GM15510 (cell line): ENCODE data around the gene CASP14.

Source experiments
- POLR2A ChIP-seq: IDR thresholded peaks from 3 replicates; pipeline ENCODE4 v1.6.1; 2011; ENCODE audit warnings: borderline replicate concordance; ENCODE audit not compliant: insufficient read length; ENCODE audit errors: extremely low read depth

Gene CASP14

GRCh38 chr19:15045506-15045905, 3.8 kb upstream of the CASP14 start:
- no peak for TF ChIP-seq POLR2A

- TF ChIP-seq POLR2A: no peak
Observed at GRCh38 chr19:15047680-15048079, 1.6 kb upstream of the CASP14 start.

GRCh38 chr19:15048128-15048527, 1.2 kb upstream of the CASP14 start:
- no peak for TF ChIP-seq POLR2A

- TF ChIP-seq POLR2A: no peak
Observed at GRCh38 chr19:15050639-15051038, 1.4 kb downstream of the CASP14 start.

GRCh38 chr19:15062036-15062435, 12.8 kb downstream of the CASP14 start:
- TF ChIP-seq POLR2A: no peak

- TF ChIP-seq POLR2A: no peak
Observed at GRCh38 chr19:15072930-15073647, 23.8 kb downstream of the CASP14 start.

- no peak for TF ChIP-seq POLR2A
Observed at GRCh38 chr19:15074371-15074770, 25.1 kb downstream of the CASP14 start.

- no peak for TF ChIP-seq POLR2A
Observed at GRCh38 chr19:15075806-15076205, 26.5 kb downstream of the CASP14 start.

GRCh38 chr19:15081911-15082310, 32.6 kb downstream of the CASP14 start, which contains the start of gene OR1I1:
Gene OR1I1 (plus strand): TSS chr19:15082211. CDS start chr19:15087066, 4,855 bp downstream.
- TF ChIP-seq POLR2A: no peak

GRCh38 chr19:15087182-15087581, 37.9 kb downstream of the CASP14 start:
- no peak for TF ChIP-seq POLR2A

GRCh38 chr19:15091918-15092753, 42.9 kb downstream of the CASP14 start:
- TF ChIP-seq POLR2A: no peak

GRCh38 chr19:15093001-15093400, 43.7 kb downstream of the CASP14 start:
- TF ChIP-seq POLR2A: no peak

GRCh38 chr19:15096223-15096622, 46.9 kb downstream of the CASP14 start:
- TF ChIP-seq POLR2A: no peak

GRCh38 chr19:15098460-15098859, 49.2 kb downstream of the CASP14 start:
- no peak for TF ChIP-seq POLR2A

- no peak for TF ChIP-seq POLR2A
Observed at GRCh38 chr19:15099017-15099582, 49.8 kb downstream of the CASP14 start.
